ENCODE measurements around the gene WFIKKN1. TPM values are rescaled to one million over a fixed set of nuclear protein-coding genes. Genes with fewer than 3 reads are reported as not detected.

WFIKKN1 gene
- total RNA-seq, 1 experiment from 2014 or later = 12.3 TPM

DNA sequence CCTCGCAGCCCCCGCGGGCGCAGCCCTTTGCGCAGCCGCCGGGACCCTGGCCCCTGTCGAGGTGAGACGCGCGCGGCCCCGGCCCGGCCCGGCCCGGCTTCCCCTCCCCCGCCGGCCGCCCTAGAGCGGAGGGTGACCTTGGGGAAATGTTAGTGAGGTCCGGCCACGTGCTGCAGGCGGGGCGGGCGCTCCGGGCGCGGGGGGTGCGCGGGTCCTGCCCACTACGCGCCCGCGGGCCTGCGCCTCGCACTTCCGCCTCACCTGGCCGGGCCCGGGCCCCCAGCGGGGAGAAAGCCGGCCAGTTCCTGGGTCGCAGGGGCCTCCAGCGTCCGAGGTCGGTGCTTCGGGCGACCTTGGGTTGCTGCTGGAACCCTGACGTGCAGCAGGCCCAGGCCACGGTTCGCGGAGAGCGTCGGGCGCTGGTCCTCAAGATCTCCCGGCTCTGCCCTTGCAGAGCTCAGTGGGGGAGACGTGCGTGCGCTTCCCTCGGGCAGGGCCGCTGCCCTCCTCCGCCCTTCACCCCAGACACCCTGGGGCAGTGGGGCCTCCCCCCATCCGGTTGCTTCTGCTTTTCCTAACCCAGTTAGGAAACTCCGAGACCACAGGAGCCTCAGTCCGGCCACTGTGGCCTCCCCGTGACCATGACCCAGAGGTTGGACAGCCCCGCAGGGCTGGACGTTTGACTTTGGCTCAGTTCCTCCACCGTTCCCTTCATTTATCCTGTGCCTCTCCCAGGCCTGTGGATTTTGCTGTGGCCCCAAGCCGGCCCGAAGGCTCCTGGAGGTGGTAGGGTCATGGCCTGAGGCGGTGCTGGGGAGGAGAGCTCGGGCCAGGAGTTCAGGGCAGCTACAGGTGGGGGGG, 11.6 kb downstream of the WFIKKN1 start (continued):
- TF ChIP-seq GABPB1 (CRISPR knock-in tag; IDR thresholded peaks at IDR 0.05) = peak; percentile 9; the same call in 1 of the 2 replicates
- TF ChIP-seq ZNF396 (CRISPR knock-in tag; IDR thresholded peaks at IDR 0.05; ENCODE audit: borderline replicate concordance) = no peak
- TF ChIP-seq, protein P1, sequence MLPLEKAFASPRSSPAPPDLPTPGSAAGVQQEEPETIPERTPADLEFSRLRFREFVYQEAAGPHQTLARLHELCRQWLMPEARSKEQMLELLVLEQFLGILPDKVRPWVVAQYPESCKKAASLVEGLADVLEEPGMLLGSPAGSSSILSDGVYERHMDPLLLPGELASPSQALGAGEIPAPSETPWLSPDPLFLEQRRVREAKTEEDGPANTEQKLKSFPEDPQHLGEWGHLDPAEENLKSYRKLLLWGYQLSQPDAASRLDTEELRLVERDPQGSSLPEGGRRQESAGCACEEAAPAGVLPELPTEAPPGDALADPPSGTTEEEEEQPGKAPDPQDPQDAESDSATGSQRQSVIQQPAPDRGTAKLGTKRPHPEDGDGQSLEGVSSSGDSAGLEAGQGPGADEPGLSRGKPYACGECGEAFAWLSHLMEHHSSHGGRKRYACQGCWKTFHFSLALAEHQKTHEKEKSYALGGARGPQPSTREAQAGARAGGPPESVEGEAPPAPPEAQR (CRISPR knock-in tag; IDR thresholded peaks at IDR 0.05) = no peak
- peak; percentile 76; the same call in 1 of the 2 replicates for TF ChIP-seq ESRRA (CRISPR knock-in tag; IDR thresholded peaks at IDR 0.05; ENCODE audit: borderline replicate concordance)
- TF ChIP-seq, protein P2, sequence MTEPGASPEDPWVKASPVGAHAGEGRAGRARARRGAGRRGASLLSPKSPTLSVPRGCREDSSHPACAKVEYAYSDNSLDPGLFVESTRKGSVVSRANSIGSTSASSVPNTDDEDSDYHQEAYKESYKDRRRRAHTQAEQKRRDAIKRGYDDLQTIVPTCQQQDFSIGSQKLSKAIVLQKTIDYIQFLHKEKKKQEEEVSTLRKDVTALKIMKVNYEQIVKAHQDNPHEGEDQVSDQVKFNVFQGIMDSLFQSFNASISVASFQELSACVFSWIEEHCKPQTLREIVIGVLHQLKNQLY (CRISPR knock-in tag; IDR thresholded peaks at IDR 0.05) = 0 out of 2 replicates have a peak, but pooled peaks have one; percentile 18
- TF ChIP-seq ETV6 (CRISPR knock-in tag; IDR thresholded peaks at IDR 0.05) = 0 out of 2 replicates have a peak, but pooled peaks have one; percentile 7
- peak; percentile 9; the same call in 1 of the 2 replicates for TF ChIP-seq ZNF263 (CRISPR knock-in tag; IDR thresholded peaks at IDR 0.05; ENCODE audit: low read depth)
- no peak for TF ChIP-seq NFATC4 (CRISPR knock-in tag; IDR thresholded peaks at IDR 0.05)
- TF ChIP-seq OVOL2 (CRISPR knock-in tag; IDR thresholded peaks at IDR 0.05; ENCODE audit: borderline replicate concordance) = no peak
- TF ChIP-seq HMGA2 (CRISPR knock-in tag; IDR thresholded peaks at IDR 0.05) = no peak
- TF ChIP-seq SMAD4 (CRISPR knock-in tag; IDR thresholded peaks at IDR 0.05) = no peak
- TF ChIP-seq SOX15 (CRISPR knock-in tag; IDR thresholded peaks at IDR 0.05) = no peak
- TF ChIP-seq FOXP1 (CRISPR knock-in tag; IDR thresholded peaks at IDR 0.05; ENCODE audit: borderline replicate concordance) = peak; percentile 65; the same call in 1 of the 2 replicates
- no peak for TF ChIP-seq ZNF416 (CRISPR knock-in tag; IDR thresholded peaks at IDR 0.05)
- TF ChIP-seq, protein P3, sequence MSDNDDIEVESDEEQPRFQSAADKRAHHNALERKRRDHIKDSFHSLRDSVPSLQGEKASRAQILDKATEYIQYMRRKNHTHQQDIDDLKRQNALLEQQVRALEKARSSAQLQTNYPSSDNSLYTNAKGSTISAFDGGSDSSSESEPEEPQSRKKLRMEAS (CRISPR knock-in tag; IDR thresholded peaks at IDR 0.05) = peak; percentile 36; the same call in 1 of the 2 replicates
- TF ChIP-seq, protein P4, sequence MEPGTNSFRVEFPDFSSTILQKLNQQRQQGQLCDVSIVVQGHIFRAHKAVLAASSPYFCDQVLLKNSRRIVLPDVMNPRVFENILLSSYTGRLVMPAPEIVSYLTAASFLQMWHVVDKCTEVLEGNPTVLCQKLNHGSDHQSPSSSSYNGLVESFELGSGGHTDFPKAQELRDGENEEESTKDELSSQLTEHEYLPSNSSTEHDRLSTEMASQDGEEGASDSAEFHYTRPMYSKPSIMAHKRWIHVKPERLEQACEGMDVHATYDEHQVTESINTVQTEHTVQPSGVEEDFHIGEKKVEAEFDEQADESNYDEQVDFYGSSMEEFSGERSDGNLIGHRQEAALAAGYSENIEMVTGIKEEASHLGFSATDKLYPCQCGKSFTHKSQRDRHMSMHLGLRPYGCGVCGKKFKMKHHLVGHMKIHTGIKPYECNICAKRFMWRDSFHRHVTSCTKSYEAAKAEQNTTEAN (CRISPR knock-in tag; IDR thresholded peaks at IDR 0.05) = no peak; the same call in 1 of the 2 replicates
- TF ChIP-seq TEAD1 (CRISPR knock-in tag; IDR thresholded peaks at IDR 0.05) = no peak
- TF ChIP-seq NR3C1 (CRISPR knock-in tag; conservative IDR thresholded peaks at IDR 0.05; ENCODE audit: low read depth) = 0 out of 2 replicates have a peak, but pooled peaks have one; percentile 47
- TF ChIP-seq, protein P5, sequence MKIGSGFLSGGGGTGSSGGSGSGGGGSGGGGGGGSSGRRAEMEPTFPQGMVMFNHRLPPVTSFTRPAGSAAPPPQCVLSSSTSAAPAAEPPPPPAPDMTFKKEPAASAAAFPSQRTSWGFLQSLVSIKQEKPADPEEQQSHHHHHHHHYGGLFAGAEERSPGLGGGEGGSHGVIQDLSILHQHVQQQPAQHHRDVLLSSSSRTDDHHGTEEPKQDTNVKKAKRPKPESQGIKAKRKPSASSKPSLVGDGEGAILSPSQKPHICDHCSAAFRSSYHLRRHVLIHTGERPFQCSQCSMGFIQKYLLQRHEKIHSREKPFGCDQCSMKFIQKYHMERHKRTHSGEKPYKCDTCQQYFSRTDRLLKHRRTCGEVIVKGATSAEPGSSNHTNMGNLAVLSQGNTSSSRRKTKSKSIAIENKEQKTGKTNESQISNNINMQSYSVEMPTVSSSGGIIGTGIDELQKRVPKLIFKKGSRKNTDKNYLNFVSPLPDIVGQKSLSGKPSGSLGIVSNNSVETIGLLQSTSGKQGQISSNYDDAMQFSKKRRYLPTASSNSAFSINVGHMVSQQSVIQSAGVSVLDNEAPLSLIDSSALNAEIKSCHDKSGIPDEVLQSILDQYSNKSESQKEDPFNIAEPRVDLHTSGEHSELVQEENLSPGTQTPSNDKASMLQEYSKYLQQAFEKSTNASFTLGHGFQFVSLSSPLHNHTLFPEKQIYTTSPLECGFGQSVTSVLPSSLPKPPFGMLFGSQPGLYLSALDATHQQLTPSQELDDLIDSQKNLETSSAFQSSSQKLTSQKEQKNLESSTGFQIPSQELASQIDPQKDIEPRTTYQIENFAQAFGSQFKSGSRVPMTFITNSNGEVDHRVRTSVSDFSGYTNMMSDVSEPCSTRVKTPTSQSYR (CRISPR knock-in tag; IDR thresholded peaks at IDR 0.05) = no peak
- TF ChIP-seq CREM (CRISPR knock-in tag; IDR thresholded peaks at IDR 0.05) = no peak; the same call in 1 of the 2 replicates
- TF ChIP-seq, protein P6, sequence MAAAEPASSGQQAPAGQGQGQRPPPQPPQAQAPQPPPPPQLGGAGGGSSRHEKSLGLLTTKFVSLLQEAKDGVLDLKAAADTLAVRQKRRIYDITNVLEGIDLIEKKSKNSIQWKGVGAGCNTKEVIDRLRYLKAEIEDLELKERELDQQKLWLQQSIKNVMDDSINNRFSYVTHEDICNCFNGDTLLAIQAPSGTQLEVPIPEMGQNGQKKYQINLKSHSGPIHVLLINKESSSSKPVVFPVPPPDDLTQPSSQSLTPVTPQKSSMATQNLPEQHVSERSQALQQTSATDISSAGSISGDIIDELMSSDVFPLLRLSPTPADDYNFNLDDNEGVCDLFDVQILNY (CRISPR knock-in tag; IDR thresholded peaks at IDR 0.05) = 0 out of 2 replicates have a peak, but pooled peaks have one; percentile 19
- no peak for TF ChIP-seq SMAD3 (CRISPR knock-in tag; IDR thresholded peaks at IDR 0.05; ENCODE audit: borderline replicate concordance)
- no peak for TF ChIP-seq JUN (CRISPR knock-in tag; IDR thresholded peaks at IDR 0.05)
